HG02610 (cell line): Measurements from ENCODE around the gene SLC39A8.
A peak's percentile ranks its signal among the peaks of the same experiment; 100 is the strongest.
"Not testable (repeated sequence)": the region's sequence is repeated elsewhere in the genome, so short reads cannot be mapped to it uniquely, and the experiment has no call there.

Experiments
- ATAC-seq: cut with Tn5 transposase; IDR thresholded peaks from one replicate; pipeline ENCODE4 v1.9.1; 2021; ENCODE audit warnings: mild to moderate bottlenecking, moderate library complexity; ENCODE audit not compliant: unreplicated experiment

The SLC39A8 gene

DNA sequence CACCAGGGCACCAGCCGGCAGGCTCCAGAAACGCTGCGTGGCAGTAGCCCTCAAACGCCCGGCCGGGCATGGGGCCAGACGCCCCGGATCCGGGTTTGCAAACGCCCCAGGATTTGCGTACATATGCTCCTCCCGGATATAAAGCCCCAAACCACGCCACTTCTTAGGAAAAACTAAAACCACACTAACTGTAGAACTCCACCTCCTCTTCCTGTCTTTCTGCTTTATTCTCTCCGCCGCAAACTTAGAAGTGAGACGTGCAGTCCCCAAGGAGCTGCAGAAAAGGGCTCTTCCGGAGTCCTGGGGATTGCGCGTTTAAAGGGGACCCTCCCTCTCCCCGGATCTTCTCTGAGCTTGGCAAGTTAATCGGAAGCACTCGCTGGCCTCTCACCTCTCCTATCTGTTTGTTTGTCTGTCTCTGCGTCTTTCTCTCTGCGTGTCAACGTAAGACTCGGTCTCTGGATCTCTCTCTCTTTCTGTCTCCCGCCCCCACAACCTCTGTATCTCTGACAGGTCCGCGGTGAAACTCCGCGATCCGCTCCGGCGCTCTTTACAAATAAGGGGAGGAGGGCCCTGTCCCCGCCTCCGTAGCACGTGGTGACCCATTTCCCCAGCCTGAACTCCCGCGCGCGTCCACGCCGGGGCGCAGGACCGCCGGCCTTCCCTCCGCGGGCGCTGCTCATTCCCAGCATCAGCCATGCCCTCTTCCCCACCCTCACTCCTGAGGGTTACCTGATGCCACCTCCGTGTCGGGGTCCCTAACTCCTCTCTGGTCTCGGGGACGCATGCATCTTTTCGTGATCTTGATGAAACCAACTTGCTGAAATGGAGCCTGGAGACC is at the start of gene SLC39A8:
TSS of gene SLC39A8 (minus strand) at position 529 of the 841 bp plus-strand sequence. CDS start 820 bp downstream, outside the sequence.
- peak; percentile 86 for ATAC-seq

DNA sequence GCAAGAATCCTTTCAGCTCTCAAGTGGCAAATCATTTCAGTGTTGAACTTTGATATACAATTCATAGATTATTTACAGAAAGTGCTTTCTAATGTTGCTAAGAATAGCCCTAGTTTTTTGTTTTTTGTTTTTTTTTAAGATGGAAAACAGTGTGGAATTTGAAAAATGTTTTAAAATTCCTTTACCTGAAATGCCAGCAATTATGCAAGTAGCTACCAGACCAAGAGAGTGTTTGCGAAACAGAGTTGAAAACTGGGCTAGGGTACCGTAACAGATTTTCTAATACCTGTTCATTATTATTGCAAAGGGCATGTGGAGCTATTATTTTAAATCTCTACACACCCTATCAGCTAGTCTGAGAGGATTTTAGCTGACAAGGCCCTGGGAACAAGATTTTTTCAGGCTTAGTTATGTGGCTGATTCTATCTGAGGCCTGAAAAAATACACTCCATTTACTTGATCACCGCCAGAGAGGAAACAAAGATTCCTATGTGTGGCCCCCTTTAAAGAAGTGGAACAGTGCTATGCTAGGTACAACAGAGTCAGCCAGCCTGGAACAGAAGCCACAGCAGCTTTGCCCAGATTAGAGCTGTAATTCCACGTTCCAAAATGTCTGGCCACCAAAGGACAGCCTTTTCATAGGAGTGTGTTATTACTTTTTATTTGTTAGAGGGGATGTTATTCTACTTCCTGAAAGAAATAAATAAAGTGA is 46.9 kb upstream of the SLC39A8 start:
- no peak for ATAC-seq

DNA sequence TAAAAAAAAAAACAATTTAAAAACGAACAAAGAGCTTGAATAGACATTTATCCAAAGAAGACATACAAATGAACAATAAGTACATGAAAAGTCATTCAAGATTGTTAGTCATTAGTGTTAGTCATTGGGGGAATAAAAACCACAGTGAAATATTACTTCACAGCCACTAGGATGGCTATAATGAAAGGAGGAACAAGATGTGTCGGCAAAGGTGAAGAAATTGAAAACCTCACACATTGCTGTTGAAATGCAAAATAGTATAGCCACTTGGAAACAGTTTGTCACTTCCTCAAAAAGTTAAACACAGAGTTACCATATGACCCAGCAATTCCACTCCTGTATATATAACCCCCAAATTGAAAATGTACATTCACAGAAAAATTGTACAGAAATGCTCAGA is 45.2 kb upstream of the SLC39A8 start:
- peak; percentile 97 for ATAC-seq

DNA sequence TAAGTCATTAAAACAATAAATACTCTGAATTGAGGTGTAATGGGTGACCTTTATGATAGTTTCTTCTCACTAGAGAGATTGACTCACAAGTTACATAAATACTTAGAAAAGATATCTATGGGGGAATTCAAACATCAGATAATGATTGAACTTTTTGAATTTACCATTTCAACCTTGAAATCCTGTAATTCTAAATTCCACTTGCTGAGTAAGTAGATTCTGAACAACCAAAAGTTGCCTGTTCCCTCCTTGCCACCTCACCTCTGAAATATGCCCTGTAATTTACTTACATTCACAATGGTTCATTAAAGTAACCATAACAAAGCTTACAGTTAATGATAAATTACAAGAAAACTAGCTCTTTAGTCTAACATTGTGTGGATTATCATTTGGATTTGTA is 43.3 kb upstream of the SLC39A8 start:
- no peak for ATAC-seq

DNA sequence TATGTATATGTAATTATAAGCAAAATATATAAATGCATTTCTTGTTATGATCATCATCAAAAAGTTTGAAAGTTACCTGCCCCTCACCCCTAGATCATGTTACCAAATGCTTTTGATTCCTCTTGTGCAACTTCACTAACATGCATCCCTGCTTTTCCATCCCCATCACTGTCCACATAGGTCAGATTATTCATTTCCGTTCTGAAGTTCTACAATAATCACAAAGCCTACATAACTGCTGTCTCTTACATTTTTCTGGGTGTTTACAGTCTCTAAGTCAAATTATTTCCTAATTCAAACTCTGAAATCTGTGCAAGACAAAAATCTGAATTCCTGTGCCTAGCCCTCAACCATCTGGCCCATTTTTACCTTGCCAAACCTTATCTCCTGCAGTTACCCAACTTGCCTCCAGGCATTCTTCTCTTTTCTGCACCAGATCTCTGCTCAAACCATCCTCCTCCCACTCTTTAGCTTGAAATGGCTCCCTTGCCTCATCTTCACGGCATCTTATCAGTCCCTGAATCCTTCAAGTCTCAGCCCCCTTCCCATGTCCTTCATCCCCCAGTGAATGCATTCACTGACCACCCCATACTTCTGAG is 42.4 kb upstream of the SLC39A8 start:
- ATAC-seq, result no peak

DNA sequence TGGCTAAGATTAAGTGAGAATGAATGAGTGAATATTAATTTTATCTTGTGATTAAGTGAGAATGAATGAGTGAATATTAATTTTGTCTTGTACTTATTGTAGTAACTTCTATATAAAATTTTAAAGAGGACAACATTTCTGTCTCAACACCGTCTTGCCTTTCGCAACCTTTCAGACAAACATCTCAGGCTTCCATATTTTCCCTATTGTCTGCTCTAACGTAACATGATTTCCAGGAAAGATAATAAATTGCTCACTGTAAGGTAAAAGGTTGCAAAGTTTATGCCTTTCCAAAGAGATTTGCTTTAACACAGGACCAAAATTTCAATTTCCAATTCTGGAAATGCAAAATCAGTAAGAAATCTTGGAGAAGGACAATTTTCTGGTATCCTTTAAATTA is 41.7 kb upstream of the SLC39A8 start:
- no peak for ATAC-seq

DNA sequence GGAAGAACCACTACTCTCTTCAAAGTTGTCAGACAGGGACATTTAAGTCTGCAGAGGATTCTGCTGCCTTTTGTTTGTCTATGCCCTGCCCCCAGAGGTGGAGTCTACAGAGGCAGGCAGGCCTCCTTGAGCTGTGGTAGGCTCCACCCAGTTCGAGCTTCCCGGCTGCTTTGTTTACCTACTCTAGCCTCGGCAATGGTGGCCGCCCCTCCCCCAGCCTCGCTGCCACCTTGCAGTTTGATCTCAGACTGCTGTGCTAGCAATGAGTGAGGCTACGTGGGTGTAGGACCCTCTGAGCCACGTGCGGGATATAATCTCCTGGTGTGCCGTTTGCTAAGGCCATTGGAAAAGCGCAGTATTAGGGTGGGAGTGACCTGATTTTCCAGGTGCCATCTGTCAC is 35.0 kb upstream of the SLC39A8 start:
- ATAC-seq, result not testable (repeated sequence)

DNA sequence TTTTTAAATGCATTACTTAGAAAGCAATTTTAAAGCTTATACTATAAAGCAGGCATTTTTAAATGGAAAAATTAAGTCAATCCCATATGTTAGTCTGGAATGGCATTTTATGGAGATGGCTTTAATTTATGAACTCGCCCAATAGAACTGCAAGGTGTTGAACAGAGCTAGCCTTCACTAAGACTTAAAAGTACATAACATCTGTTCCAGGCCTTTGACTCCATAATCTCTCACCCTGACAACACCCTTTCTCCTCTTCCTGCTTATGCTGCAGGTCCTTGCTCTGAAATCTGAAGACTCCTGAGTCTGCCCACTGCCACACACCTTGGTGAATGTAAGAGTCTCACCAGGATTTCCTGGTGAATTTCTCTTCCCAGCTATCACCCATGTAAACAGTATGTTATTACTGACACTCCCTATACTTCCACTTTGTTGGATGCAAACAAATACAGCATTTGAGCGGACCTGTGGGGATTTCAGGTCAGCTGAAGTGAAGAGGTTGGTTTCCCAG is 17.7 kb upstream of the SLC39A8 start:
- ATAC-seq, result no peak

DNA sequence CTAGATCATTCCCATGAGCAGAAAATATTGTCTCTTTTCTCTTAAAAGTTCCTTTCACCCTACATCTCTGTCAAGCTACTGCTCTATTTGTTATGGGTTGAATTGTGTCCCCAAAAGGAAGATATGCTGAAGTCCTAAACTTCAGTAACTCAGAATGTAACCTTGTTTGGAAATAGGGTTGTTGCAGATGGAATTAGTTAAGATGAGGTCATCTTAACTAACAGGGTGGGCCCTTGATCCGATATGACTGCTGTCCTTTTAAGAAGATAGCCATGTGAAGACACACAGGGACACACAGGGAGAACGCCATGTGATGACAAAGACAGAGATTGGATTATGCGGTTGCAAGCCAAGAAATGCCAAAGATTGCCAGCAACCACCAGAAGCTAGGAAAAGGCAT is 12.8 kb upstream of the SLC39A8 start:
- no peak for ATAC-seq

DNA sequence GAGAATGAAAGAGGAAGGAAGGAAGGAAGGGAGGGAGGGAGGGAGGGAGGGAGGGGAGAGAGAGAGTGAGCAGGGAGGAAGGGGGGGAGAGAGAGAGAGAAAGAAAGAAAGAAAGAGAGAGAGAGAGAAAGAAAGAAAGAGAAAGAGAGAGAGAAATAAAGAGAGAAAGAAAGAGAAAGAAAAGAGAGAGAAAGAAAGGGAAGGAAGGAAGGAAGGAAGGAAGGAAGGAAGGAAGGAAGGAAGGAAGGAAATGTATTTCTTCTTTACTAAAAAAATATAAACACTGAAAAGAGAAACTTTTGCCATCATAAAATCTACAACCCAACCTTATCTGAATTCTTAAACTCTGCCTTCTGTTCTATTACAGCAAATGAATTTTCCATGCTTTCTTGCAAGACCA is 12.4 kb upstream of the SLC39A8 start:
- ATAC-seq, result not testable (repeated sequence)

DNA sequence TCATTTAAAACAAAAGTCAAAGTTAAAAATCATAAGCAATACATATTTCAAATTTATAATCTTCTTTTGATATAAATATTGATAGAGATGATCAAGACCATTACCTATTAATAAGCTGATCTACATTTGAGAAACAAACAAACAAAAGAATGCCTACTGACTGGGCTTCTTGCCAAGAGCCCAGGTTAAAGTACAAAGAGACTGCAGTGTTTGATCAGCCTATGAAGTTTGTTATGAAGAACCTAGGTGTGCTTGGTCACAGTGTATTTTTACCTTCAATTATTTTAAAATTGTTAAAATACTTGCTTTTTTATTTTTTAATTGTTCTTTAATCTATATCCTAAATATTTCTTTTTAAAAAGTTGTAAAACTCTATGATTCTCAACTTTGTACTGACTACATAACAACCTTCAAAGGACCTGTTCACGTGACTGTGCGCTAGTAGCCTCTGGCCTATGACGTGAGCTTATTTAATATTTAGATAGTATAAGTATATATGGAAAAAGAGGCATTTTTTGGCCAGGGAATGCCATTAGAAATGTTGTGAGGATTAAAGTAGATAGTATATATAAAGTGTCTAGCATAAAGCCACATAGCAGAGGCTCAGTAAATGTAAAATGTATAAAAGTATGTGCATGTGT is 11.4 kb upstream of the SLC39A8 start:
- ATAC-seq, result no peak

DNA sequence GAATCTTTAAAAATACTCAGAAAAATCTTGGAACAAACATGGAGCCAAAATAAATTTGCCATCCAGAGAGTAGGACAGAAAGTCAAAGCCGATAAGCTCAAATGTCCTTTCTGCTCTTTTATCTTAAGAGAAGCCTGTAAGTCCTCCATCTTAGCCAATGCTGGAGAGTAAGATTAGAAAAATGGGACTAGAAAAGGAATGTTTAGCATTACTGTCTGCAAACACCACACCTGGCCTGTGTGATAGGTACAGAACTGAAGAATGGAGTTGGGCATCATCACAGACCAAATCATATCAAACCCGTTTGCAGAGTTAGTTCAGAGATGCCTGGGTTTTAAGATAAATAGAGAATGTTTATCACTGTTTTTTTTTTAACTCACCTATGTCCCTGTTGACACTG is 10.5 kb upstream of the SLC39A8 start:
- ATAC-seq, result no peak

DNA sequence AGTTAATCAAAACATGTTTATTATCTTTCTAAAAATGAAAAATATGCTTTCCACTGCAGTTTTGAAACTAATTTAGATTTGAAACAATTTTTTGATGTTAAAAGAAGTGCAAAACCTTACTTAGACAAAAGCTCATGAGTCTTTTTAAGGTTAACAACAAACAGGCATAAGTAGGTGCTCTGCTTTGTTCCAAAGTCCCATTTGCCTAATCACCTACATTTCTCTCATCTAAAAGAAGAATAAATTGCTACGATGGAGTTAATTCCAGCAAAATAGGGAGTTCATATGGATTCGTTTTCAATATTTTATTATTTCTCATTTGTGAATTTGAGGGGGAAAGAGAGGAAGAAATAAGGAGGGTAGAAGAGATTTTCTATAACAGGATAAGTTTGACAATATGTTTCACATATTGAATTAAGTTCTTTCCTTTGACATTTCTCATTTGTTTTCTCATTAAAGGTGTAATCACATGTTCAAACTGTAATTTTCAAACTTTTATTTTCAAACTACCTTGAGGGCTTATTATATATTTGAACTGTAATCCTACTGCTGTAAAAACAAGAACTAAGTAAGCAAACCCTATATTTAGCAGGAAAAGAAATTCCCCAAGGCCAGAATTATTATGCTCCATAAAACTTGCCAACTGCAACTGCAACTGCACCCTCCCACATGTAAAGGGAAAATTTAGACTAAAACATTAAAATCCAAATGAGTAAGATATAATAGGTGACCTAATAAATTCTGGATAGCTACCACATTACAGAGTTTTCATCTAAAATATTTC is 9.6 kb upstream of the SLC39A8 start:
- ATAC-seq, result no peak

DNA sequence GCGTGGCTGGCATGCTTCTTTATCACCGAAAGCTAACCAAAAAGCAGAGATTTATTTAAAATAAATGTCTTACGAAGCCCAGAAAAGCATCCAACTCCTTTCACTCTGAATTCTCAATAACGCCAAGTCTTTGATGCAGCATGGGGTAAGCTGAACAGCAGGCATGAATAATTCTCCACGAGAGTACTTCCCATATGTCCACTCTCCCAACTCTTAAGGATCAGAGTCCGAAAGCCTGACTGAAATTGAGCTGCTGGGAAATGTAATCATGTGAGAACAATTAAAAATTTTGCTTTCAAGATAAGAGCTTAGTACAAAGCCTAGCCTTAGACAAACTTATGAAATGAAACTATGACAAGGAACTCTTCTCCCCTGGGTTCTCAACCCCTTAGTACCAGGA is 7.5 kb upstream of the SLC39A8 start:
- ATAC-seq, result no peak

DNA sequence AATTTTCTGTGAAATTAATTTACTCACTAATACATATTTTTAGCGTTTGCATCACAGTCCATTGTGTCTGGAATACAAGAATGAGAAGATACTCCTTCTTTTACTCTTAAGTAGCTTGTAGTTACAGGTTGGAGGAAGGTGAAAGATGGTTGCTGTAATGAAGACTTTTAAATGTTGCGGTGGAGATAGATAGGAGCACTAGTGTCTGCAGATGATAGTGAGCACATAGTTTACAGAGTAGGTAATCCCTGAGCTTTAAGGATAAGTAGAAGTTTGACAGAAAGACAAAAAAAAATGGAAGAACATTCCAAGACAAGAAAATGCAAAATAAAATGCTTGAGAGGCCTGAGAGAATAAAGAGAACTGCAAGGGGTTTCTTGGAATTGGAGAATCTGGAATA is 5.4 kb upstream of the SLC39A8 start:
- no peak for ATAC-seq

DNA sequence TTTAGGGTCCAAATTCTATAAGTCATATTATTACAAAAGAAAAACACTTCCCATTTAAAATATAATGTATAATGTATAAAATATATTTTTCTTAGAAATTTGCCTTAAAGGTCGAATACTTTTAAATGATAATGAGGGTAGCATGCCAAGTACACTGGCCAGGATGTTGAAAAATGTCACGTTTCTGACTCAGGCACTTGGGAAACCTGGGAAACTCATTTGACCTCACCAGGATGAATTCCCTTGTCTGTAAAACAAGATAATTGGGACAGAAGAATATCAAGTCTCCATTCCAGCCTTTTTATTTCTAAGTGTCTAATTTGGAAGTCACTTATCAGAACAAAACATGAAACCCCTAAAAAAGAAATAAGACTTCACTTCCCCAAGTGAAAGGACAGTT is 3.4 kb upstream of the SLC39A8 start:
- no peak for ATAC-seq

DNA sequence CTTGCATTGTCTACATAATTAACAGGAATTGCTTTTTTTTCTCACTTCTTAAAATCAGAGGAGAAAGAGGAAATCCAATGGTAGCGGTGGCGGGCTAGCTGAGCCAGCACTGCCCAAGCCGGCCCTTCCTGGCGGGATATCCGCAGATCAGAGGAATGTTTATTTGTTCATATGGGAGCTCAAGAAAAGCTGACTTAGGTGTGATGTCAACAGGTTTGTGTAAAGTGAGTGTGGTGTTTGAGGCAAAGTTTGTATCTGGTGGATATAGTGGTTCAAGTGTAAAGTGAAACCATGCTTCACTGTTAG is 466 bp upstream of the SLC39A8 start:
- ATAC-seq, result no peak

DNA sequence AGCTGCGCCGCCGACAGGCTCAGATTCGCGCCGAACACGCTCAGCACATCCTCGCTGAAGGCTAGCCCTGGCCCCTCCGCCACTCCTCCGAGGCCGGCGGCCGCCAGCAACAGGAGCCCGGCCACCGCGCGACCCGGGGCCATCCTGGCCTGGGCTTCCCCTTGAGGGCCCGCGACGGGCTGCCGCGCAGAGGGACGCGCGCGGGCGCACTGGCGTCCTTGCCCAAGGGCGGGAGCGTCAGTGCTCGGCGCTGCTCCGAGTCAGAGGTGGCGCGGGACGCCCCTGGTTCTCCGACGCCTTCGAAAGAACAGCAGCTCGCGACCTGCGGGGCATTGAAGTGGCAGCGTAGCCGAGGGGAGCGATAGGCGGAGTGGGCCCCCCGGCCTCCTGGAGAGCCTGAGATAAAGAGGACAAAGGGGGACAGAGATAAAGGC is 745 bp downstream of the SLC39A8 start:
- ATAC-seq, result peak; percentile 56

DNA sequence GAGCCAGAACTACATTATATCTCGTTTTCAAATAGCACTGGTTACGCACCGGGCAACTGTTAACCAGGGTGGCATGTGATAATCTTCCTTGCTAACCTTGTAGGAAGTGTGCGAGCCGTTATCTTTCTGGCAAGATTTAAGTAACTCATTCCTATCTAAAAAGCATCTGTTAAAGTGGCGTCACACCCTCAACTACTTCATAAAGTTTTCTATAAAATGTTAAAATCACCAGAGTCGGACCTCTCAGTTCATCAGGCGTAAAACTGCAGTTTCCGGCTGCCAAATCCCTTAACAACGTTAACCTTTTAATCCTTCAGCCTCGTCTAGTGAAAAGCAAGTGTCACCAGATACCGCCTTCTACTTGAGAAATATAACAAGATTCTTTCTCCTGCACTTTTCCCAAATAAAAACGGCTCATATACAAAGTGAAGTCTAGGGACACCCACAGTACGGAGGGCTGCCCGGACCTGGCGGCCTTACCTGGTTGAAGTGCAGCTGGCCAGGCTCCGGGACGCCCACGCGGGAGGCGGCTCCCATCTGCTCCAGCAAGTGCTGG is 1.2 kb downstream of the SLC39A8 start:
- peak; percentile 33 for ATAC-seq

DNA sequence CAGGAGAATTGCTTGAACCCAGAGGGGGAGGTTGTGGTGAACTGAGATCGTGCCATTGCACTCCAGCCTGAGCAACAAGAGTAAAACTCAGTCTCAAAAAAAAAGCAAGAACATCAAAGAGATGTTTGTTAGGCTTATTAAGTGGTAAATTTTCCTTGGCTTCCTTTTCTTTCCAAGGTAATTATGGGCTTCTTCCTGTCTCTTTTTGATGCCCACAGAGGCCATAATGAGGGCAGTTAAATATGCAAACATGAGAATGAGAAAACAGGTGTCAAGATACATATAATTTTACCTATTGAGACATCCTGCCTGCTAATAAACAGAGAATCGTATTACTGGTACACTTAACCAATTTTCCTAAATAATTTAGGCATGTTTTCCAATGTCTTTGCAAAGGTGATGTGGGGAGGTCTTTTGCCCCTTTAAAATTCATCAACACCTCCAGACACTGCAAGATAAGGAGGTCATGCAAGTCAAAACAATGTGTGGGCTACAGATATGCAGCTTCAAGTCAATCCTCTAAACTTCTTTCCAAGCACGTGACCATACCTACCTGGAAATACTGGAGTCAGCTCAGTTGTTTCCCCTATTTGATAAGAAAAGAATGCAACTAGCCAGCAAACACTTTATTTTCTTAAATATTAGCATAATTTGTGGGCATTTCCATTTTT is 2.7 kb downstream of the SLC39A8 start:
- ATAC-seq, result no peak
